HepG2 (cell line): ENCODE measurements around the gene CCNB2.

Experiments used
- CCAR2 ChIP-seq: fragments of 200-400 bp; formaldehyde crosslinking; optimal IDR thresholded peaks from 2 replicates; pipeline ENCODE3; 2018; ENCODE audit warnings: low read depth, mild to moderate bottlenecking, low read length, moderate library complexity
- EZH2 ChIP-seq: conservative IDR thresholded peaks from 2 replicates; pipeline ENCODE4 v1.6.1; 2012; ENCODE audit warnings: mild to moderate bottlenecking, low read depth, low read length, moderate library complexity
- PBX3 ChIP-seq: sonication (generic); formaldehyde crosslinking; IDR thresholded peaks from 2 replicates; pipeline ENCODE4 v1.8.1; 2023; ENCODE audit warnings: missing genetic modification reagents, inconsistent platforms, borderline replicate concordance
- POLR2AphosphoS5 ChIP-seq: IDR thresholded peaks from 2 replicates; pipeline ENCODE4 v1.6.1; 2012; ENCODE audit warnings: low read depth, low read length
- REPIN1 ChIP-seq: sonication (generic); formaldehyde crosslinking; IDR thresholded peaks from 2 replicates; pipeline ENCODE4 v1.8.0; 2022; ENCODE audit warnings: missing genetic modification reagents, low read depth, mild to moderate bottlenecking, borderline replicate concordance
- SOX13 ChIP-seq, 3 experiments: fragments of 450-650 bp in 1 of 3; sonication (generic) in 1 of 3; formaldehyde crosslinking in 1 of 3; IDR thresholded peaks in 2 of 3; conservative IDR thresholded peaks in 1 of 3; 2 replicates each; pipeline versions ENCODE4 v1.5.0 to v1.6.1; 2016 to 2020; ENCODE audit warnings: antibody characterized with exemption in 1 of 3, mild to moderate bottlenecking in 1 of 3, missing compliant biosample characterization in 1 of 3, missing genetic modification reagents in 1 of 3, moderate library complexity in 1 of 3
- ZNF577 ChIP-seq: sonication (generic); formaldehyde crosslinking; IDR thresholded peaks from 2 replicates; pipeline ENCODE4 v1.4.0; 2020; ENCODE audit warnings: mild to moderate bottlenecking, low read depth, missing genetic modification reagents, borderline replicate concordance

- TF ChIP-seq PBX3 (CRISPR knock-in tag), result no peak
- TF ChIP-seq ZNF577, result no peak
- no peak for TF ChIP-seq SOX13 (IDR thresholded peaks at IDR 0.05)
- TF ChIP-seq SOX13 (CRISPR knock-in tag; conservative IDR thresholded peaks at IDR 0.05 in 1 of 2, IDR thresholded peaks at IDR 0.05 in 1 of 2), result no peak
- TF ChIP-seq REPIN1, result no peak
- no peak for TF ChIP-seq CCAR2
- no peak for TF ChIP-seq EZH2
- no peak for TF ChIP-seq POLR2AphosphoS5
Measured at GRCh38 chr15:59169251-59169708, 64.3 kb downstream of the CCNB2 start.
